HG03159 (cell line): ENCODE data around the gene PSME1.

Experiments
- ATAC-seq: cut with Tn5 transposase; IDR thresholded peaks from one replicate; pipeline ENCODE4 v1.9.1; 2021; ENCODE audit warnings: mild to moderate bottlenecking, moderate library complexity; ENCODE audit not compliant: unreplicated experiment

The PSME1 gene

GRCh38 chr14:24167469-24168114 is 31.6 kb downstream of the PSME1 start:
- no peak for ATAC-seq

GRCh38 chr14:24171422-24172260 is 35.6 kb downstream of the PSME1 start, which contains the start of gene REC8:
Gene REC8 (plus strand): TSS chr14:24172080. CDS start chr14:24172553, 473 bp downstream.
- ATAC-seq, result peak; percentile 80

- no peak for ATAC-seq
Measured at GRCh38 chr14:24172261-24172860, 36.4 kb downstream of the PSME1 start.

GRCh38 chr14:24172871-24173281 is 36.9 kb downstream of the PSME1 start:
- no peak for ATAC-seq

GRCh38 chr14:24176599-24176998 is 40.6 kb downstream of the PSME1 start:
- ATAC-seq, result no peak

- ATAC-seq, result no peak
Measured at GRCh38 chr14:24177041-24177825, 41.2 kb downstream of the PSME1 start.

GRCh38 chr14:24177891-24178290 is 41.9 kb downstream of the PSME1 start:
- no peak for ATAC-seq

GRCh38 chr14:24178399-24179178 is 42.6 kb downstream of the PSME1 start:
- ATAC-seq, result no peak

GRCh38 chr14:24179294-24179960 is 43.4 kb downstream of the PSME1 start:
- ATAC-seq, result no peak

- ATAC-seq, result no peak
Measured at GRCh38 chr14:24179961-24180796, 44.2 kb downstream of the PSME1 start.

- no peak for ATAC-seq
Measured at GRCh38 chr14:24181371-24182077, 45.5 kb downstream of the PSME1 start.

- no peak for ATAC-seq
Measured at GRCh38 chr14:24182110-24182882, 46.3 kb downstream of the PSME1 start.

GRCh38 chr14:24183014-24183481 is 47.1 kb downstream of the PSME1 start:
- no peak for ATAC-seq

GRCh38 chr14:24184104-24184970 is 48.3 kb downstream of the PSME1 start:
- ATAC-seq, result no peak

GRCh38 chr14:24185026-24185425 is 49.0 kb downstream of the PSME1 start:
- no peak for ATAC-seq

GRCh38 chr14:24185741-24186140 is 49.7 kb downstream of the PSME1 start:
- no peak for ATAC-seq
